ENCODE data around the gene THRA. TPM values are rescaled to one million over a fixed set of nuclear protein-coding genes. Genes with fewer than 3 reads are reported as not detected.
A peak's percentile ranks its signal among the peaks of the same experiment; 100 is the strongest.

The THRA gene
- total RNA-seq, 1 experiment from 2014 or later, result 10.1 TPM

- Histone ChIP-seq H3K4ac (ENCODE audit: low read depth, low read length) (no peak overlapping the region), H3K27ac (ENCODE audit: insufficient read length, low read depth, low read length) (no peak overlapping the region), H2BK20ac (ENCODE audit: low read depth, low read length, poor library complexity, severe bottlenecking) (no peak overlapping the region), H3K56ac (ENCODE audit: insufficient read length, low read depth, low read length) (no peak overlapping the region), H3K14ac (ENCODE audit: insufficient read depth, low read length) (no peak overlapping the region), H3K23ac (ENCODE audit: insufficient read length, low read depth, low read length) (no peak overlapping the region), H2BK5ac (ENCODE audit: insufficient read length, low read length) (no peak overlapping the region), H3K4me1 (ENCODE audit: insufficient read depth, low read length) (peaks cover 5% of the 10 kb centered on the region; the same call in 1 of the 2 replicates), H3K18ac (ENCODE audit: insufficient read length, low read depth, low read length) (no peak overlapping the region), H4K8ac (replicated peaks; ENCODE audit: insufficient read length, low read depth, low read length) (no peak overlapping the region), H4K20me1 (ENCODE audit: control insufficient read depth, insufficient read depth, insufficient read length) (no peaks in the 10 kb centered on the region), H2AFZ (ENCODE audit: low read length) (no peak overlapping the region), H3K23me2 (ENCODE audit: insufficient read length, low read depth, low read length, poor library complexity, severe bottlenecking) (no peaks in the 10 kb centered on the region), H4K5ac (ENCODE audit: insufficient read length, low read depth, low read length) (no peak overlapping the region), H3K9ac (ENCODE audit: extremely low read depth, insufficient read length, low read length) (no peak overlapping the region), H3K4me2 (ENCODE audit: insufficient read depth, insufficient read length, low read length) (no peak overlapping the region), H3T11ph (ENCODE audit: low read length) (no peak overlapping the region), H3K79me1 (ENCODE audit: insufficient read depth, low read depth, low read length, poor library complexity, severe bottlenecking) (no peaks in the 10 kb centered on the region), H3K9me3 (ENCODE audit: control insufficient read depth, low read depth, low read length) (no peaks in the 10 kb centered on the region), H4K91ac (ENCODE audit: insufficient read length, low read depth, low read length) (no peak overlapping the region), H2AK5ac (ENCODE audit: insufficient read length, low read length) (no peak overlapping the region), H3K27me3 (ENCODE audit: insufficient read depth, low read length) (no peaks in the 10 kb centered on the region), H2BK120ac (ENCODE audit: low read depth, low read length, poor library complexity, severe bottlenecking) (no peak overlapping the region), H2BK15ac (ENCODE audit: low read depth, low read length) (no peak overlapping the region), H3K79me2 (ENCODE audit: insufficient read depth, low read length) (no peaks in the 10 kb centered on the region), H2BK12ac (ENCODE audit: insufficient read length, low read depth, low read length) (no peak overlapping the region)
- Mint-ChIP-seq H3K27ac (peak overlapping the region in 1 of 3 experiments; percentile 41; a peak in 3 of 7 replicates), H3K9me3 (peaks cover 0 to 2% of the 10 kb centered on the region in 2 experiments; a peak in 1 of 5 replicates), H3K27me3 (ENCODE audit: low read depth) (peaks cover 4% of the 10 kb centered on the region), H3K4me1 (peaks cover 19 to 52% of the 10 kb centered on the region in 2 experiments), H3K36me3 (ENCODE audit: insufficient read depth in 1 of 3, low read depth in 3 of 3) (peaks cover 32 to 49% (median 38%) of the 10 kb centered on the region in 3 experiments), H3K4me3 (no peak overlapping the region)
- no peak for DNase-seq
- no CpG with 5 or more reads among the region's 16 CpGs for WGBS (ENCODE audit: extremely low coverage, insufficient read length, low lambda C conversion rate)
- no peak for TF ChIP-seq CTCF (conservative IDR thresholded peaks at IDR 0.05)
Observed at GRCh38 chr17:40093580-40094201, 30.9 kb downstream of the THRA start.
